Endodermal cell (in vitro differentiated cells): ENCODE data around the gene ACSS1. TPM values are rescaled to one million over a fixed set of nuclear protein-coding genes. Genes with fewer than 3 reads are reported as not detected.

Source experiments
- DNase-seq: peaks from one replicate; pipeline ENCODE4 v3.0.0-alpha.2; 2017
- H3K27ac ChIP-seq: 2 replicates; pipeline ENCODE4 v1.5.1; 2013; ENCODE audit warnings: mild to moderate bottlenecking, low read depth, low read length, moderate library complexity
- H3K27me3 ChIP-seq: 2 replicates; pipeline ENCODE4 v1.6.1; 2013; ENCODE audit warnings: mild to moderate bottlenecking, low read length, moderate library complexity; ENCODE audit not compliant: insufficient read depth, control insufficient read depth, poor library complexity, severe bottlenecking
- H3K36me3 ChIP-seq: 2 replicates; pipeline ENCODE4 v1.7.0; 2013; ENCODE audit warnings: mild to moderate bottlenecking, low read length, moderate library complexity; ENCODE audit not compliant: control insufficient read depth, insufficient read depth
- H3K4me1 ChIP-seq: one replicate; pipeline ENCODE4 v1.7.0; 2013; ENCODE audit warnings: low read length; ENCODE audit not compliant: control insufficient read depth, insufficient read depth
- H3K4me3 ChIP-seq: 2 replicates; pipeline ENCODE4 v1.5.1; 2013; ENCODE audit warnings: mild to moderate bottlenecking, low read length, moderate library complexity
- H3K9ac ChIP-seq: 2 replicates; pipeline ENCODE4 v1.6.1; 2013; ENCODE audit warnings: mild to moderate bottlenecking, low read length, moderate library complexity; ENCODE audit not compliant: poor library complexity, severe bottlenecking; ENCODE audit errors: extremely low read depth
- H3K9me3 ChIP-seq: 2 replicates; pipeline ENCODE4 v1.6.1; 2013; ENCODE audit warnings: mild to moderate bottlenecking, low read length, moderate library complexity; ENCODE audit not compliant: control insufficient read depth
- H3K27ac Mint-ChIP-seq: 2 replicates; pipeline ENCODE4 v1.8.0; 2020; ENCODE audit warnings: mixed read lengths
- H3K27me3 Mint-ChIP-seq: 2 replicates; pipeline ENCODE4 v1.8.0; 2021; ENCODE audit warnings: mild to moderate bottlenecking, mixed read lengths; ENCODE audit not compliant: insufficient read depth
- H3K36me3 Mint-ChIP-seq: 2 replicates; pipeline ENCODE4 v1.8.0; 2020; ENCODE audit warnings: low read depth, mixed read lengths
- H3K4me1 Mint-ChIP-seq: 2 replicates; pipeline ENCODE4 v1.8.0; 2020; ENCODE audit warnings: mixed read lengths
- H3K4me3 Mint-ChIP-seq: 2 replicates; pipeline ENCODE4 v1.8.0; 2020; ENCODE audit warnings: mild to moderate bottlenecking, moderate library complexity, mixed read lengths
- H3K9me3 Mint-ChIP-seq: 2 replicates; pipeline ENCODE4 v1.8.0; 2020; ENCODE audit warnings: mild to moderate bottlenecking, mixed read lengths
- CTCF ChIP-seq: fragments of 200-600 bp; sonication (generic); conservative IDR thresholded peaks from 2 replicates; pipeline ENCODE4 v1.5.0; 2021; ENCODE audit warnings: antibody characterized with exemption, mild to moderate bottlenecking
- WGBS, 2 experiments: methylation state at CpG; one replicate each; pipeline versions ENCODE4 v1.1.5 to v1.1.7; 2013; ENCODE audit warnings: missing lambda C conversion rate in 2 of 2, mixed read lengths in 1 of 2; ENCODE audit not compliant: insufficient coverage in 1 of 2, insufficient read length in 1 of 2; 5-methylcytosine and 5-hydroxymethylcytosine counted together
- total RNA-seq, 2 donors: library from RNA; stranded (reverse); fragmentation: NEBNext Ultra II Directional in 1 of 2; extraction: Animal tissue kit (Norgen Biotek cat#: 25700) in 1 of 2; gene quantifications; 2 replicates in 1 of 2; 3 replicates in 1 of 2; pipeline ENCODE4 v1.2.1, GENCODE V29; 2021

Gene ACSS1
- total RNA-seq, 2 donors from 2014 or later = 0.22 TPM; not detected in 1

- DNase-seq = no peak
- H3K36me3 ChIP-seq = no peaks in the 10 kb centered on the region
- no peaks in the 10 kb centered on the region for H3K9me3 ChIP-seq
- H3K27me3 Mint-ChIP-seq = peaks cover 69% of the 10 kb centered on the region
- H3K9me3 Mint-ChIP-seq = no peaks in the 10 kb centered on the region
- H3K4me3 ChIP-seq = no peak overlapping the region
- H3K4me3 Mint-ChIP-seq = no peak overlapping the region
- no peak overlapping the region for H3K9ac ChIP-seq
- H3K36me3 Mint-ChIP-seq = no peaks in the 10 kb centered on the region
- peaks cover 5% of the 10 kb centered on the region for H3K4me1 Mint-ChIP-seq
- no peak overlapping the region for H3K27ac Mint-ChIP-seq
- 92 to 94% methylated on average over 3 to 4 of the region's 4 CpGs for WGBS, 2 experiments
- no peak for TF ChIP-seq CTCF
- no peak overlapping the region for H3K27ac ChIP-seq
- H3K27me3 ChIP-seq = peaks cover 93% of the 10 kb centered on the region
- no peaks in the 10 kb centered on the region for H3K4me1 ChIP-seq
Observed at GRCh38 chr20:25064561-25065071, 6.7 kb upstream of the ACSS1 start.

GRCh38 chr20:25063981-25064380 lies 6.0 kb upstream of the ACSS1 start:
- Mint-ChIP-seq H3K4me3 (no peak overlapping the region), H3K36me3 (no peaks in the 10 kb centered on the region), H3K27me3 (peaks cover 69% of the 10 kb centered on the region), H3K4me1 (peaks cover 5% of the 10 kb centered on the region), H3K9me3 (no peaks in the 10 kb centered on the region), H3K27ac (no peak overlapping the region)
- no peak overlapping the region for H3K4me3 ChIP-seq
- H3K9ac ChIP-seq = no peak overlapping the region
- no peak for DNase-seq
- H3K36me3 ChIP-seq = no peaks in the 10 kb centered on the region
- no peaks in the 10 kb centered on the region for H3K9me3 ChIP-seq
- no peak for TF ChIP-seq CTCF
- no peaks in the 10 kb centered on the region for H3K4me1 ChIP-seq
- WGBS, 2 experiments = 90% methylated on average over 2 of the region's 2 CpGs; no CpG with 5 or more reads in 1 of the 2 experiments
- H3K27ac ChIP-seq = no peak overlapping the region
- H3K27me3 ChIP-seq = peaks cover 93% of the 10 kb centered on the region

- Mint-ChIP-seq H3K27ac (no peak overlapping the region), H3K27me3 (peaks cover 72% of the 10 kb centered on the region), H3K4me1 (peaks cover 5% of the 10 kb centered on the region), H3K9me3 (no peaks in the 10 kb centered on the region), H3K36me3 (no peaks in the 10 kb centered on the region), H3K4me3 (no peak overlapping the region)
- Histone ChIP-seq H3K27me3 (peaks cover 93% of the 10 kb centered on the region), H3K4me3 (no peak overlapping the region), H3K36me3 (no peaks in the 10 kb centered on the region), H3K27ac (no peak overlapping the region), H3K9ac (no peak overlapping the region), H3K4me1 (no peaks in the 10 kb centered on the region), H3K9me3 (no peaks in the 10 kb centered on the region)
- 71 to 85% methylated on average over 4 to 11 of the region's 11 CpGs for WGBS, 2 experiments
- DNase-seq = no peak
- TF ChIP-seq CTCF = no peak
Observed at GRCh38 chr20:25063546-25063945, 5.6 kb upstream of the ACSS1 start.
